GM20000 (cell line): ENCODE results near the gene NEK5.
A peak's percentile ranks its signal among the peaks of the same experiment; 100 is the strongest.
"Not testable (repeated sequence)": the region's sequence is repeated elsewhere in the genome, so short reads cannot be mapped to it uniquely, and the experiment has no call there.

Experiments used
- DNase-seq: peaks from one replicate; pipeline ENCODE4 v3.0.0; 2012; ENCODE audit warnings: low spot score
- CTCF ChIP-seq: IDR thresholded peaks from 2 replicates; pipeline ENCODE4 v1.5.1; 2012; ENCODE audit warnings: mild to moderate bottlenecking, control low read depth; ENCODE audit errors: extremely low read depth, missing control alignments

The NEK5 gene

GRCh38 chr13:52128714-52129700, at the start of gene NEK5:
NEK5 (minus strand) TSS chr13:52129073; CDS start chr13:52127482, 1,591 bp downstream.
- DNase-seq, result peak; percentile 81
- TF ChIP-seq CTCF, result peak; percentile 56

- TF ChIP-seq CTCF, result no peak
- DNase-seq, result no peak
Observed at GRCh38 chr13:52177276-52177675, 48.4 kb upstream of the NEK5 start.

DNA sequence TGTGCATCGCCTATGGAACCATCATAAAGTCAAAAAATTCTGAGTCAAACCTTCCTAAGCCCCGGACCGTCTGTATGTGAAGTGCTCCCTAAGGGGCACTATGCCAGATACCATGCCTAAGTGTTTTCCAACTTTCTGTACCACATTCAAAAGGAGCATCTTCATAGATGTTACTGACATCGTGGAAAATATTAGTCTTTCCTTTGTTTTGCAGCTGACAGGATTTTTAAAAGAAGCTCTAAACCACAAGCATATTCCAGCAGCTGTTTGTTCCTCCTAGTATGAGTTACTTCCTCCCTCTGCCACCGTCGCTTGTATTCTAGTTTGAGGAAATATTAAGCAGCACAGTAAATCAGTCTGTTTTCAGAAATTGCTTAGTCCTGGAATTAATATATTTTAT, 45.1 kb upstream of the NEK5 start:
- not testable (repeated sequence) for DNase-seq

DNA sequence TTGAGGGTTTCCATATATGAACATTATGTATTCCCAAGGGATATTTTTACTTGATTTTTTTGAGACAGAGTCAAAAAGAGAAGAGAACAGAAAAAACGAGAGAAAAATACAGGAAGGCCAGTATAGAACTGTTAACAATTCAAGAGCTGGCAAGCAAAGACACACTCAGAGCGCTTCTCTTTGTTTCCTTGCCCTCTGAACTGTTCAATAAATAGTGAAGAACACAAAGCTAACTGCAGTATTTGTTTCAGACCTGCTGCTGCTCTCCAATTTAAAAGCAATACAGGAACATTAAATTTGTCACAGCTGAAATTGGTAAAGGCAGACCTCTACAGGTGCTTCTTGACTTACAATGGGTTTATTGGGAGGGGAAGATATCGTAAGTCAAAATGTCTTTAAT, 44.5 kb upstream of the NEK5 start:
- no peak for DNase-seq
- TF ChIP-seq CTCF, result no peak

GRCh38 chr13:52171686-52172085, 42.8 kb upstream of the NEK5 start:
- not testable (repeated sequence) for DNase-seq

DNA sequence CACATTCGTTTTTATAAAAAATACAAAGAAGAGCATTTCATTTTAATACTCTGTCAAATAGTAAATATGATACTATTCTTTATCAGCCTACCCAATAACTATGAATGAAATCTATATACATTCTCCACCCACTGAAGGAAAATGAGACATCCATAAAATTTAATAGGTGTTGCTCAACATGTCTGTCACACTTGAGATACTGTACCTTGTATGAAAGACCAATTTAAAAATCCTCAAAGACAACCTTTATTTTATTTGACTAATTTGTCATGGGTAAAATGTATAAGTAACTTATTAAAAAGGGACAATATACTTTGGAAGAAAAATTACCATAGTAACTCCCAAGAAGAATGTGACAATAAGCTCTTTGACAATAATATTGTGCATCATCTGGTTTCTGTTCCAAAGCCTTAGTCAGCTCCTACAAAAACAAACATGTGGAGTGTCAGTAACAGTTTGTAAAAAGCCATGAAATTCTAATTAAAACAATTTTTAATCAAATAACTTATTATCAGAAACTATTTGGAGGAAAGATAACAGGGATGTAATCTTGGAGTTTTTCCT, 42.0 kb upstream of the NEK5 start:
- not testable (repeated sequence) for DNase-seq

GRCh38 chr13:52169839-52170238, 41.0 kb upstream of the NEK5 start:
- DNase-seq, result no peak
- TF ChIP-seq CTCF, result no peak

DNA sequence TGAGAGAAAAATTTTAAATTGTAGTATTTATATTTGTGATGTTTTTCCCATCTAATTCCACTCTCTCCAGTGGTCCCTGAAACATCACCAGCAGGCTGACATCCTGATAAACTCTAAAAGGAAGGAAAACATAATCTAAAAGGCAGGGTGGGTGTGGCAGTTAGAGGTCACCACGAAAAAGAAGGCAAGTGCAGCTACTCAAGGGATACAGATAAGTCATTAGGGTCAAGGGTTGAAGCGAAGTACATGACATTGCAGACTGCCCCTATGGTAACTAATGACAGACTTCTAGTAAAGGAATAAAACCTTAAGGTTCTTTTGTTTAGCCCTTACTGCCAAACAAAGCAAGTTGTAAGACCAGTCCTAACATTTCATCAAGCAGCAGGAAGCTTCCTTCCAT, 36.5 kb upstream of the NEK5 start:
- DNase-seq, result no peak
- TF ChIP-seq CTCF, result no peak

DNA sequence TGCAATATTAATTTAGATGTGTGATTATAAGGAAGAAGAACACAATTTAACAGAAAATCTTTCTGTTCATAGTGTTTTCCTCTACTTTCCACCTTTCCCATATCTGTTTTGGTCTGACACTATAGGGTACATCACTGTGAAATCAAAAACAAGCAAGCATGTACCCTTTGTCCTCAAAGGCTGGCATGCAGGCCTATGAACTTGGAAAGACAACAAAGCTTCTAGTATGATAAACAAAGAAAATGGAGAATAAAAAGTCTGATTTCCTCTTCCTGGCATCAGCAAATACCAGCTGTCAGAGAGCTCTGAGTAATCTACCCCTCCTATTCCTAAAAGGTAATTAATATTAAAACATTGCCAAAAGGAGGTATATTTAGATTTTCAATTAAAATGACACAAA, 36.1 kb upstream of the NEK5 start:
- no peak for DNase-seq
- no peak for TF ChIP-seq CTCF

GRCh38 chr13:52163878-52164277, 35.0 kb upstream of the NEK5 start:
- DNase-seq, result not testable (repeated sequence)
